HG02610 (cell line): ENCODE measurements around the gene RAB31.
"Not testable (repeated sequence)": the region's sequence is repeated elsewhere in the genome, so short reads cannot be mapped to it uniquely, and the experiment has no call there.

Experiments used
- ATAC-seq: cut with Tn5 transposase; IDR thresholded peaks from one replicate; pipeline ENCODE4 v1.9.1; 2021; ENCODE audit warnings: mild to moderate bottlenecking, moderate library complexity; ENCODE audit not compliant: unreplicated experiment

RAB31 gene

GRCh38 chr18:9756271-9756932, 48.3 kb downstream of the RAB31 start:
- ATAC-seq, result no peak

- ATAC-seq, result no peak
Observed at GRCh38 chr18:9756933-9757470, 48.9 kb downstream of the RAB31 start.

GRCh38 chr18:9757827-9758621, 49.9 kb downstream of the RAB31 start:
- no peak for ATAC-seq

- ATAC-seq, result no peak
Observed at GRCh38 chr18:9758624-9759075, 50.5 kb downstream of the RAB31 start.

- ATAC-seq, result no peak
Observed at GRCh38 chr18:9760641-9761040, 52.5 kb downstream of the RAB31 start.

- no peak for ATAC-seq
Observed at GRCh38 chr18:9762526-9762925, 54.4 kb downstream of the RAB31 start.

GRCh38 chr18:9763157-9763556, 55.1 kb downstream of the RAB31 start:
- ATAC-seq, result no peak

- no peak for ATAC-seq
Observed at GRCh38 chr18:9764011-9764481, 55.9 kb downstream of the RAB31 start.

- no peak for ATAC-seq
Observed at GRCh38 chr18:9765501-9765900, 57.4 kb downstream of the RAB31 start.

- ATAC-seq, result no peak
Observed at GRCh38 chr18:9766076-9766481, 58.0 kb downstream of the RAB31 start.

- ATAC-seq, result no peak
Observed at GRCh38 chr18:9766740-9767139, 58.6 kb downstream of the RAB31 start.

- ATAC-seq, result not testable (repeated sequence)
Observed at GRCh38 chr18:9768071-9768691, 60.1 kb downstream of the RAB31 start.

GRCh38 chr18:9770111-9770510, 62.0 kb downstream of the RAB31 start:
- ATAC-seq, result not testable (repeated sequence)

GRCh38 chr18:9771261-9771976, 63.3 kb downstream of the RAB31 start:
- ATAC-seq, result no peak

- ATAC-seq, result no peak
Observed at GRCh38 chr18:9771977-9772660, 64.0 kb downstream of the RAB31 start.

- ATAC-seq, result no peak
Observed at GRCh38 chr18:9772847-9773677, 65.0 kb downstream of the RAB31 start.

GRCh38 chr18:9774150-9774549, 66.0 kb downstream of the RAB31 start:
- ATAC-seq, result no peak

GRCh38 chr18:9775178-9775577, 67.1 kb downstream of the RAB31 start:
- ATAC-seq, result no peak

- ATAC-seq, result no peak
Observed at GRCh38 chr18:9779630-9780029, 71.5 kb downstream of the RAB31 start.
